AG10803 (cell line): ENCODE data around the gene PIK3CD.

ENCODE experiments used
- DNase-seq: peaks from one replicate; pipeline ENCODE4 v3.0.0; 2010; ENCODE audit warnings: low read depth
- H3K4me3 ChIP-seq: 2 replicates; pipeline ENCODE4 v1.5.1; 2011; ENCODE audit warnings: mild to moderate bottlenecking, low read length, control low read depth
- CTCF ChIP-seq: conservative IDR thresholded peaks from 2 replicates; pipeline ENCODE4 v1.5.1; 2011; ENCODE audit warnings: mild to moderate bottlenecking, low read length, control low read depth, inconsistent platforms

PIK3CD gene

GRCh38 chr1:9714257-9714718 is 62.8 kb downstream of the PIK3CD start:
- TF ChIP-seq CTCF = no peak
- H3K4me3 ChIP-seq = no peak overlapping the region
- DNase-seq = no peak

- DNase-seq = no peak
- H3K4me3 ChIP-seq = no peak overlapping the region
- TF ChIP-seq CTCF = no peak
Observed at GRCh38 chr1:9715536-9716226, 64.2 kb downstream of the PIK3CD start.

- no peak for TF ChIP-seq CTCF
- DNase-seq = no peak
- no peak overlapping the region for H3K4me3 ChIP-seq
Observed at GRCh38 chr1:9716404-9717192, 65.1 kb downstream of the PIK3CD start.

GRCh38 chr1:9717193-9718005 is 65.9 kb downstream of the PIK3CD start:
- no peak for DNase-seq
- H3K4me3 ChIP-seq = no peak overlapping the region
- no peak for TF ChIP-seq CTCF

GRCh38 chr1:9718006-9718680 is 66.6 kb downstream of the PIK3CD start:
- no peak overlapping the region for H3K4me3 ChIP-seq
- no peak for DNase-seq
- no peak for TF ChIP-seq CTCF

- H3K4me3 ChIP-seq = no peak overlapping the region
- TF ChIP-seq CTCF = no peak
- no peak for DNase-seq
Observed at GRCh38 chr1:9719978-9720722, 68.6 kb downstream of the PIK3CD start.
